Testis (tissue), 2 donors: ENCODE data around the gene ST7.

ENCODE experiments used
- POLR2A ChIP-seq: fragments of 450-650 bp; IDR thresholded peaks from one replicate; pipeline ENCODE4 v1.6.1; 2017; ENCODE audit warnings: antibody characterized with exemption, mild to moderate bottlenecking, moderate library complexity
- TF ChIP-seq, protein P1 (sequence below), 3 experiments: fragments of 450-650 bp in 2 of 3; fragments of 200-600 bp in 1 of 3; sonication (generic) in 1 of 3; IDR thresholded peaks; one replicate each; pipeline ENCODE4 v1.5.1; 2016 to 2019; ENCODE audit warnings: antibody characterized with exemption in 3 of 3, mild to moderate bottlenecking in 2 of 3, moderate library complexity in 1 of 3

DNA sequence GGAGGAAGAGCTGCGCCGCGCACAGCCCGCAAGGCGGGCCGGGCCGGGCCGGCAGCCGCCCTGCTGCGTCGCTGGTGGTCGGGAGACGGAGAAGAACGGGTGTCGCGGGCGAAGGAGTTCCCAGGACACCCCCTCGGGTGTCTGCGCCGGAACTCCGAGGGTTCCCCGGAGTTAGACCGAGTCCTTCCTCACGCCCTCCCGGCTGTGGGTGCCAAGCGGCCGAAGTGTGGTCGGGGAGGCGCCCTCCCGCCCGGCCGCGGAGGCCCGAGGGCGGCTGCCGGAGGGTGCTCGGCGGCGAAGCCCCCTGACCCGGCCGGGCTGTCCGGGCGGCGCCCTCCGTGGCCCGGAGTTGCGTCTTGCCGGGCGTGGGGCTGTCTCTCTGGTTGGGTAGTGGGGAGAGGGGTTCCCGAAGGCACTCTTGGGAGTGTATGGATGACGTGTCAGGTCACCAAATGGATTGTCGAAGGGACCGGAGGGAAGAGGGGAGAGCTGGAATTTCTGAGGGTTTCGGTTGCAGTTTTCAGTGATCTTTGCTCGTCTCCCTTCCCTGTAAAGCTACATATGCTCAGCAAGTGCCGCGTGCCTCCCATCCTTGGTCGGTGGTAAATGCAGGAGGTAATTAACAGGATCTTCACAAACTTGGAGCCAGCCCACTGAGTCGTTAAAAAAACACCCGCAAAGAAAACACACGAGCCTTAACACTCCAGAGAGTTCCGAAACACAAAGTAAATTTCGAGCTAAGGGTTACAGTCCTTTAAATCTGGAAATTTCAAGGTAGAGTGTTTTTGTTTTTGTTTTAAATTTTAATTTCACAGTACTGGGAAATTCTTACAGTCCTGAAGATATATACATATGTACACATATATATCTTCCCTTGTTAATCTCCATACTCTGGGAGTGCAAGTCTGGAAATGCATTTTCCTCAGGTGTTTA lies 871 bp downstream of the ST7 start:
- TF ChIP-seq, protein P1, sequence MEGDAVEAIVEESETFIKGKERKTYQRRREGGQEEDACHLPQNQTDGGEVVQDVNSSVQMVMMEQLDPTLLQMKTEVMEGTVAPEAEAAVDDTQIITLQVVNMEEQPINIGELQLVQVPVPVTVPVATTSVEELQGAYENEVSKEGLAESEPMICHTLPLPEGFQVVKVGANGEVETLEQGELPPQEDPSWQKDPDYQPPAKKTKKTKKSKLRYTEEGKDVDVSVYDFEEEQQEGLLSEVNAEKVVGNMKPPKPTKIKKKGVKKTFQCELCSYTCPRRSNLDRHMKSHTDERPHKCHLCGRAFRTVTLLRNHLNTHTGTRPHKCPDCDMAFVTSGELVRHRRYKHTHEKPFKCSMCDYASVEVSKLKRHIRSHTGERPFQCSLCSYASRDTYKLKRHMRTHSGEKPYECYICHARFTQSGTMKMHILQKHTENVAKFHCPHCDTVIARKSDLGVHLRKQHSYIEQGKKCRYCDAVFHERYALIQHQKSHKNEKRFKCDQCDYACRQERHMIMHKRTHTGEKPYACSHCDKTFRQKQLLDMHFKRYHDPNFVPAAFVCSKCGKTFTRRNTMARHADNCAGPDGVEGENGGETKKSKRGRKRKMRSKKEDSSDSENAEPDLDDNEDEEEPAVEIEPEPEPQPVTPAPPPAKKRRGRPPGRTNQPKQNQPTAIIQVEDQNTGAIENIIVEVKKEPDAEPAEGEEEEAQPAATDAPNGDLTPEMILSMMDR (IDR thresholded peaks at IDR 0.05), result no peak
- no peak for TF ChIP-seq POLR2A
